Kidney capillary endothelial cell (primary cell): Measurements from ENCODE around the gene CDAN1.
A peak's percentile ranks its signal among the peaks of the same experiment; 100 is the strongest.
"Not testable (repeated sequence)": the region's sequence is repeated elsewhere in the genome, so short reads cannot be mapped to it uniquely, and the experiment has no call there.

Source experiments
- DNase-seq: peaks from one replicate; pipeline ENCODE4 v3.0.0-alpha.2; 2018; ENCODE audit warnings: low spot score

CDAN1 gene, protein sequence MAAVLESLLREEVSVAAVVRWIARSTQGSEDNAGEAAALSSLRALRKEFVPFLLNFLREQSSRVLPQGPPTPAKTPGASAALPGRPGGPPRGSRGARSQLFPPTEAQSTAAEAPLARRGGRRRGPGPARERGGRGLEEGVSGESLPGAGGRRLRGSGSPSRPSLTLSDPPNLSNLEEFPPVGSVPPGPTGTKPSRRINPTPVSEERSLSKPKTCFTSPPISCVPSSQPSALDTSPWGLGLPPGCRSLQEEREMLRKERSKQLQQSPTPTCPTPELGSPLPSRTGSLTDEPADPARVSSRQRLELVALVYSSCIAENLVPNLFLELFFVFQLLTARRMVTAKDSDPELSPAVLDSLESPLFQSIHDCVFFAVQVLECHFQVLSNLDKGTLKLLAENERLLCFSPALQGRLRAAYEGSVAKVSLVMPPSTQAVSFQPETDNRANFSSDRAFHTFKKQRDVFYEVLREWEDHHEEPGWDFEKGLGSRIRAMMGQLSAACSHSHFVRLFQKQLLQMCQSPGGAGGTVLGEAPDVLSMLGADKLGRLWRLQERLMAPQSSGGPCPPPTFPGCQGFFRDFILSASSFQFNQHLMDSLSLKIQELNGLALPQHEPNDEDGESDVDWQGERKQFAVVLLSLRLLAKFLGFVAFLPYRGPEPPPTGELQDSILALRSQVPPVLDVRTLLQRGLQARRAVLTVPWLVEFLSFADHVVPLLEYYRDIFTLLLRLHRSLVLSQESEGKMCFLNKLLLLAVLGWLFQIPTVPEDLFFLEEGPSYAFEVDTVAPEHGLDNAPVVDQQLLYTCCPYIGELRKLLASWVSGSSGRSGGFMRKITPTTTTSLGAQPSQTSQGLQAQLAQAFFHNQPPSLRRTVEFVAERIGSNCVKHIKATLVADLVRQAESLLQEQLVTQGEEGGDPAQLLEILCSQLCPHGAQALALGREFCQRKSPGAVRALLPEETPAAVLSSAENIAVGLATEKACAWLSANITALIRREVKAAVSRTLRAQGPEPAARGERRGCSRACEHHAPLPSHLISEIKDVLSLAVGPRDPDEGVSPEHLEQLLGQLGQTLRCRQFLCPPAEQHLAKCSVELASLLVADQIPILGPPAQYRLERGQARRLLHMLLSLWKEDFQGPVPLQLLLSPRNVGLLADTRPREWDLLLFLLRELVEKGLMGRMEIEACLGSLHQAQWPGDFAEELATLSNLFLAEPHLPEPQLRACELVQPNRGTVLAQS

DNA sequence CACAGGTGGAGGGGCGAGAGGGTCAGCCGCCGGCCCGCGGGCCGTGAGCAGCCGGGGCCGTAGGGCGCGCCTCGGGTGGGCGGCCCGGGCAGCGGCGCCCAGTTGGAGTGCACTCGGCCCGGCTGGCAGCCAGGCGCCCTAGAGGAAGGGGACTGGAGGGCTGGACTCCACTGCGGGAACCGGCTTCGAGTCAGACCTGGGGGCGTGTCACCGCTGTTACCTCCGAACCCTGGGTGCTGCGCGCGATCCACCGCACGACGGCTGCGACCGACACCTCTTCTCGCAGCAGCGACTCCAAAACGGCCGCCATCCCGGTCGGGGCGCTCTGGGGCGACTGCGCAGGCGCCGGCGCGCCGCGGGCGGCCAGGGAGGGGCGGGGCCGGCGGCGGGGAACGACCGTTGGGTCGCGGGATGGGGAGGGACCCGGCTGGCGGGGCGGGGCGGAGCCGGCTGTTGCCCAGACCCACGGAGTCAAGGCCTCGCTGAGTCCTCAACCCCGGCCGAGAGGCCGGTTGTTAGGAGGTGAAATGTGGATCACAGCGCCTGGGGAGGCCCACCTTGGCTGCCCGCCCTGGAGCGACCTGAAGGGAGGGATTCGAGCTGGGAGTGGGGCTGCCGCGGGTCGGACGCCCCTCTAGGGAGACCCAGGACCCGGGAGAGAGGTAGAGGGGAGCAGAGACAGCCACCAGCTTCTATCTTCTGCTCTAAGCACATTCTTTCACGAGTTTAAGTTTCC lies at the start of gene CDAN1:
TSS of gene CDAN1 (minus strand) at position 336 of the 736 bp plus-strand sequence. CDS start at position 310, 26 bp downstream.
- DNase-seq: peak; percentile 88

DNA sequence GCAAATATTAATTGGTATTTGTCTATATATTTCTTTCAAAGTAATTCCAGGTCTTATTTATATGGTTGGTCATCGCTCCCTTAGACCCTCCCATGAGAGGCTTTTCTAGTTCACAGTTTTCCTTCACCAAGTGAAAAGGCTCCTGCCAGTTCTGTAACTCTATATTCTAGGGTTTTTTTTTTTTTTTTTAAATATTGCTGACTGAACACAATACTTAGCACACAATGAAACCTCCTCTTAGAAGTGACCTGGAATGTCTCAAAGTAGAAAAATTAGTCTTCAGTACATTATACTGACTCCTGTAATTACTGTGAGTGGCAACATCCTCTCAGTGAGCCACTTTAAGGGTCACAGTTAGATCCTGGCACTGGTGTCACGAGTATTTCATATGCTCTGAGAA lies 48.6 kb upstream of the CDAN1 start:
- no peak for DNase-seq

DNA sequence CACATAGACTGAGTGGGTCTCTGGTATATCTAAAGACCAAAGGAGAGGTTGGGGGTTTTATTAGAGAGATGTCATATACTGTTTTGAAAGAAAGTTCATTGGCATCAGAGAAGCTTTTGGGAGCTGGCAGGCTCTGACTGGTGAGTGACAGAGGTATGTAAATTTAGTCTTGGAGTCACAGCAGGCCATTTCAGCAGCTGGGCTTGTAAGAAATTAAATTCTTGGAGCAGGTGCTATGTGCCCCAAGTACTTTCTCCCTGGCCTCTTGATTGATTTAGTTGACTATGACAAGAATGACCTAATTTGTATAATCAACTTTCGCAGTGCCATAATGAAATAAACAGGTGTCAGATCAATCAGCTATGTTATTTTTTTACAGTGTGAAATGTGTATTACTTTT lies 47.8 kb upstream of the CDAN1 start:
- no peak for DNase-seq

DNA sequence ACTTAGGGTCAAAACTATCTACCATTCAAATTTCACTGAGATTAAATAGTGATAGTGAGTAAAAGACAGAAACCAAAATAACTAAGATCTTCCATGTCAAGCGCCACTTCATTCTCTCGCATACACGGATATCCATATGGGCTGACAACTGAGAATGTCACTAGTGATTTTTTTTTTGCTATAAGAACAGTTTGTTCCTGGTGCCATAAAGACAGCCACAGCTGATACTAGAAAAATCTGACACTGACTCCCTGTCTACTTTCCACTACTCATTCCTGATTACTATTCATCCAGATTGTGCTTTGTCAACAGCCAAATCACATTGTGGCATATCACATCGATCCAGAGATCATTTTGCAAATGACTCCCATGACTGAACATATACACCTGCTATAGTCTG lies 45.8 kb upstream of the CDAN1 start:
- DNase-seq: no peak

DNA sequence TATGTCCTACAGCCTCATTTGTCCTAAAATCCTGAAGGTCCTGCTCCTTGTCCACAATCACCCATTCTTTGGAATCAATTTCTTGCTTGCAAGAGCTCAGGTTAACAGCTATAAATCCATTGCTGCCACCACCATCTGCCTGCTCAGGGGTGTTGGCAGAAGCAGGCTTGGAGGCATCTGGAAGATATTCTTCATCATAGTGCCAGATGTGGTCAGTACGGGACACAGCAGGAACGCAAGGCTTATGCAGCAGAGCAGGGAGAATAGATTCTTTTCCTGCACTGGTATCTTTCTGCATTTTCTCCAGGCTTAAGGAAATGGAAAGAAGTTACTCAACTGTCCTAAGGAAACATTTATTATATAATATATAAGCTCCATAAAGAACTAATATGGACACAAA lies 38.5 kb upstream of the CDAN1 start:
- no peak for DNase-seq

DNA sequence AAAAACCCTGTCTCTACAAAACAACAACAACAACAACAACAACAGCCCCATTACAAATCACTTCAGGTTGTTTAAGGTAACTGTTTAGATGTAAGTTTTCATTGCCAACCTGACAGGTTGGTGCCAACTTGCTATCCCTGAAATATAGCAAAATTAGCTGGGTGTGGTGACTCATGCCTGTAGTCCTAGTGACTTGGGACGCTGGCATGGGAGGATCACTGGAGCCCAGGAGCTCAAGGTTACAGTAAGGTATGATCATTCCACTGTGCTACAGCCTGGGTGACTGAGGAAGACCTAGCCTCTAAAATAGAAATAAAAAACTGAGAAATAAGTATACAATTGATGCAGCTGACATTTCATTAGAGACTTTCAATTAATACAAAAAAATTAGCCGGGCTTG lies 36.0 kb upstream of the CDAN1 start:
- no peak for DNase-seq

DNA sequence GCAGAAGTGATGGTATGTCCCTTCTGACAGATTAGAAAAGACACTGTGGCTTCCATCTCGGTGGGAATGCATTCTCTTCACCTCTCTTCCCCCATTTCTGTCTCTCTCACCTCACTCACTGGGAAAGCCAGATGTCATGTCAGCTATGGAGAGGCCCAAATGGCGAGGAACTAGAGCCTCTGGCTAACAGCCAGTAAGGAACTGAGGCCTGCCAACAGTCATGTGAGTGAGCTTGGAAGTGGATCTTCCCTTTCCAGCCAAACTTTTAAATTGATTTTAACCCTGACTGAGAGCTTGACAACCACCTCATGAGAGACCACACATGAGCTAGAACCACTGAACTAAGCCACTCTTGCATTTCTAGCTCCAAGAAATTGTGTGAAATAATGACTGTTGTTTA lies 35.2 kb upstream of the CDAN1 start:
- no peak for DNase-seq

DNA sequence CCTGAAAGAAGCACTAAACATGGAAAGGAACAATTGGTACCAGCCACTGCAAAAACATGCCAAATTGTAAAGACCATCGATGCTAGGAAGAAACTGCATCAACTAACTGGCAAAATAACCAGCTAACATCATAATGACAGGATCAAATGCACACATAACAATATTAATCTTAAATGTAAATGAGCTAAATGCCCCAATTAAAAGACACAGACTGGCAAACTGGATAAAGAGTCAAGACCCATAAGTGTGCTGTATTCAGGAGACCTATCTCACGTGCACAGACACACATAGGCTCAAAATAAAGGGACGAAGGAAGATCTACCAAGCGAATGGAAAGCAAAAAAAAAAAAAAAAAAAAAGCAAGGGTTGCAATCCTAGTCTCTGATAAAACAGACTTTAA lies 29.2 kb upstream of the CDAN1 start:
- not testable (repeated sequence) for DNase-seq

DNA sequence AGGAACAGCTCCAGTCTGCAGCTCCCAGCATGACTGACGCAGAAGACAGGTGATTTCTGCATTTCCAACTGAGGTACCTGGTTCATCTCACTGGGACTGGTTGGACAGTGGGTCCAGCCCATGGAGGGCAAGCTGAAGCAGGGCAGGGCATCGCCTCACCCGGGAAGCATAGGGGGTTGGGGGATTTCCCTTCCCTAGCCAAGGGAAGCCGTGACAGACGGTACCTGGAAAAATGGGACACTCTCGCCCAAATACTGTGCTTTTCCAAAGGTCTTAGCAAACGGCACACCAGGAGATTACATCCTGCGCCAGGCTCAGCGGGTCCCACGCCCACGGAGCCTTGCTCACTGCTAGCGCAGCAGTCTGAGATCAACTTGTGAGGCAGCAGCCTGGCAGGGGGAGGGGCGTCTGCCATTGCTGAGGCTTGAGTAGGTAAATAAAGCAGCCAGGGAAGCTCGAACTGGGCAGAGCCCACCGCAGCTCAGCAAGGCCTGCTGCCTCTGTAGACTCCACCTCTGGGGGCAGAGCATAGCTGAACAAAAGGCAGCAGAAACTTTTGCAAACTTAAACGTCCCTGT lies 27.3 kb upstream of the CDAN1 start:
- not testable (repeated sequence) for DNase-seq

DNA sequence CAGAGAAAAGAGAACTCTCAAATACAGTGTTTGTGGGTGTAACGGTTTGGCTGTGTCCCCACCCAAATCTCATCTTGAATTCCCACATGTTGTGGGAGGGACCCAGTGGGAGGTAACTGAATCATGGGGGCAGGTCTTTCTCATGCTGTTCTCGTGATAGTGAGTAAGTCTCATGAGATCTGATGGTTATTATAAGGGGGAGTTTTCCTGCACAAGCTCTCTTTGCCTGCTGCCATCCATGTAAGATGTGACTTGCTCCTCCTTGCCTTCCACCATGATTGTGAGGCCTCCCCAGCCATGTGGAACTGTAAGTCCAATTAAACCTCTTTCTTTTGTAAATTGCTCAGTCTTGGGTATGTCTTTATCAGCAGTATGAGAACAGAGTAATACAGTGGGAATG lies 24.9 kb upstream of the CDAN1 start:
- not testable (repeated sequence) for DNase-seq

DNA sequence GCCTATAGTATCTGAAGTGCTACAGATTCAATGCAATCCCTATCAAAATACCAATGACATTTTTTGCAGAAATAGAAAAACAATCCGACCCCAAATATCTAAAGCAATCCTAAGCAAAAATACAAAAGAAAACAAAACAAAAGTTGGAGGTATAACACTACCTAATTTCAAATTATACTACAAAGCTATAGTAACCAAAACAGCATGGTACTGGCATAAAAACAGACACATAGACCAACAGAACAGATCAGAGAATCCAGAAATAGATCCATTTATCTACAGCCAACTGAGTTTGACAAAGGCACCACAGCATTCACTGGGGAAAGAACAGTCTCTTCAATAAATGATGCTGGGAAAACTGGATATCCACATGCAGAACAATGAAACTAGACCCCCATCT lies 23.8 kb upstream of the CDAN1 start:
- DNase-seq: no peak

DNA sequence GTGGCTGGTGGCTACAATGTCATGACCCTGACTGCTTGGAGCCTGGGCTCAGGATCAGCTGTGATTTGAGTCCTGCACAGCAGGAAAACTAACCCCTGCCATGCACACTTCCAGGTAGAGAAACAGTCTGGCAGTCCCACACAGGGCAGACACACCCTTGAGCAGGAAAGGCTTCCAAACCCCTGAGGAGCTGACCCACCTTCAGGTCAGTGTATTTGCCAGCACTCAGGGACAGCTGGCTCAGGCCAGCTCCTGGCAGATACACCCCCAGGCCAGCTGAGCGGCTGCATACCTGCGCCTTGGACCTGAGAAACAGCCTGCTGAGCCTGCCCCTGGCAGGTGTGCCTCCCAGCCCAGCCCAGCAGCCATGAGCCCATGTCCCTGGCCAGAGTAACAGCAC lies 22.2 kb upstream of the CDAN1 start:
- no peak for DNase-seq

DNA sequence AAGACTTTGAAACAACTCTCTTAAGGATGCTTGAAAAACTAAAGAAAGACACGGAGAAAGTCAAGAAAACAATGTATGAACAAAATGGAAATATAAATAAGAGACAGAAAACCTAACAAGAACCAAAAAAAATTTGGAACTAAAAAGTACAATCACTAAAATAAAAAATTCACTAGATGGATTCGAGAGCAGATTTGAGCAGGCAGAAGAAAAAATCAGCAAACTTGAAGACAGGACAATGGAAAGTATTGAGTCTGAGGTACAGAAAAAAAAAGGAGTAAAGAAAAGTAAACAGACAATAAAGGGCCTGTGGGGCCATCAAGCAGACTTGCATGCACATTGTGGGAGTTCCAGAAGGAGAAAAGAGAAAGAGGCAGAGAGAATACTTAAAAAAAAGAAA lies 13.4 kb upstream of the CDAN1 start:
- no peak for DNase-seq

DNA sequence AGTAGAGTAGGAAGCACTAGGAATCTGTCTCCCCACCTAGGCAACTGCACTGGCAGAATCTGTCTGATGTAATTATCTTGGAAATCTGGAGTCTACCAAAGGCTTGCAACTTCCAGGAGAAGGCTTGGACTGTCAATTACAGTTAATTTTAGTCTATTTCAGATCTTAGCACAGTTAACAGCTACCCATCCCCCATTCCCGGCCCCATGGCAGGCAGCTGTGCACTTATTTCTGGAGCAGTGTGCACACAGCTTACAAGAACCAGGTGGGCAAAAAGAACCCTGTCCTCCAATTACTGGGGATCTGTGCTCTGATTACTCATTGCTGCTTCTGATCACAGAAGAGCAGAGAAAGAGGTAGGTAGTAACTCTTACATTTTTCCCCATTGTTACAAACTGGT lies 12.3 kb upstream of the CDAN1 start:
- no peak for DNase-seq

DNA sequence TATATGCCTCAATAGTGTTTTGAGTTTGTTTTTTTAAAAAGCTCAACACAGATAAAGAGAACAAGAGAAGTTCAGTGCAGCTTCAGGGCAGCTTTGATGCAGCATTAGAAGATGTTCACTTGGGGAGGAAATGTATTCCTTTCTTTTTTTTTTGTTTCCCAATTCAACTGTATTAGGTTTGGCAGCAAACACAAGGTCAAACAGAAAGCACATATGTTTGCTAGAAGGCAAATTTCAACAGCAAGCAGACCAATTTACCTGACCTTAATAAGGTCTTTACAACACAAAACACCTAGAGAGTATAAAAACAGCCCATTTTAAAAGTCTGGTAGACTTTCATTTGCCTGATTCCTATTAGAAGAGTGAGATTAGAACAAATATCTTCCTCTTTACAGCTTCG lies 7.3 kb upstream of the CDAN1 start:
- DNase-seq: no peak

DNA sequence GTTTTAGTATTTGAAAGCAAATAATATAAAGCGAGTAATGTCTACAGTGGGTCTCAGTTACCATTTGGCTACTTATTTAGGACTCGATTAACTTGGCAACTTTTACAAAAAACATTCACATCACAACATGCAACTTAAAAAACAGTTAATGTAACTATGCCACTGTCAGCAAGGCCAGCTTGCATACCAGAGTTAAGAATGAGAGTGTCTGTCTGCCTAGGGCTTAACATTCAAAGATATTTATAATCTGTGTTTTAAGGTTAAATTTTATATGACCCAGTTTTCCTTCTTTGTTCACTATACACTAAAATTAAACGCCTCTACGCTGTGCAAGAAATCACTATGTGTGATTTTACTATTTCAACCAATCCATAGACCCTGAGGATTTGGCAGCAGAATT lies 5.2 kb upstream of the CDAN1 start:
- no peak for DNase-seq

DNA sequence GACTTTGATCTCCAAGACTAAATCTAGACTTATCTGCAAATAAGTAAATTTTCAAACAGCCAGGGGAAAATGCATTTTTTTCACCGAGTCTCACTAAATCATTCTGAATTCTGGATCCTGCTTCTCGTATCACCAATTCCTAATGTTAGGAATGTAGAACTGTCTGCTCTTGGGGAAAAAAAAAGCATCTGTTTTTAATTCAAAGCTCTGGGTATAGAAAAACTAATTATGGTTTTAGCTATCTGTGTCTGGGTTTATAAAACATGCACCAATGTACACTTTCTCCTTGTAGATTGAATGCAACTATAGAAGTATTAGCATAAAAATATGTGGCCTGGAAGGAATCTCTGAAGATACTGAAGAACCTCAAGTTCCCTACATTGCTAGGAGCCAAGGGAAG lies 4.8 kb upstream of the CDAN1 start:
- no peak for DNase-seq

DNA sequence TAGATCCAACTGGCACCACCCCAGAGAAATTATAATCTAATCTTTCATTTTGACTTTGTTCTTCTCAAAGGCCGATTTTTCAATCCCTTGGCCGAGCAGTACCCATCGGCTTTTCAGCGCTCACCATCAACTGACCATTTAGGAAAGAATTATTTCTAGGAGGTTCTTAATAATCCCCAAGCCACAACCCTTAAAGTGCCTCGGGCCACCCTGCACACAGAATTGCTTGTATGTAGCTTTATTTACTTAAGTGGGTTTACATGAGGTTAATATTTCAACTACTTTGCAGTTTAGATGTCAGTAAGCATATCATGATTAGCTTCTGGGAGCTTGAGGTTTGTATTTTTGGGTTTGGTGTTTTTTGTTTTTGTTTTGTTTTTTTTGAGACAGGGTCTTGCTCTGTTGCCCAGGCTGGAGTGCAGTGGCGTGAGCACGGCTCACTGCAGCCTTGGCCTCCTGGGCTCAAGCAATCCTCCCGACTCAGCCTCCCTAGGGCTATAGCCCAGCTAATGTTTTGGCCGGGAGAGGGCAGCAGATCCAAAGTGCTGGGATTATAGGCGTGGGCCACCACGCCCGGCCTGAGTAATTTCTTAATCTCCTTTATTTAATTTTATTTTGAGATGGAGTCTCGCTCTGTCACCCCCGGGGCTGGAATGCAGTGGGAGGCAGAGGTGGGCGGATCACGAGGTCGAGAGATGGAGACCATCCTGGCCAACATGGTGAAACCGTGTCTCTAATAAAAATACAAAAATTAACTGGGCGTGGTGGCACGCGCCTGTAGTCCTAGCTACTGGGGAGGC lies 801 bp upstream of the CDAN1 start:
- no peak for DNase-seq

DNA sequence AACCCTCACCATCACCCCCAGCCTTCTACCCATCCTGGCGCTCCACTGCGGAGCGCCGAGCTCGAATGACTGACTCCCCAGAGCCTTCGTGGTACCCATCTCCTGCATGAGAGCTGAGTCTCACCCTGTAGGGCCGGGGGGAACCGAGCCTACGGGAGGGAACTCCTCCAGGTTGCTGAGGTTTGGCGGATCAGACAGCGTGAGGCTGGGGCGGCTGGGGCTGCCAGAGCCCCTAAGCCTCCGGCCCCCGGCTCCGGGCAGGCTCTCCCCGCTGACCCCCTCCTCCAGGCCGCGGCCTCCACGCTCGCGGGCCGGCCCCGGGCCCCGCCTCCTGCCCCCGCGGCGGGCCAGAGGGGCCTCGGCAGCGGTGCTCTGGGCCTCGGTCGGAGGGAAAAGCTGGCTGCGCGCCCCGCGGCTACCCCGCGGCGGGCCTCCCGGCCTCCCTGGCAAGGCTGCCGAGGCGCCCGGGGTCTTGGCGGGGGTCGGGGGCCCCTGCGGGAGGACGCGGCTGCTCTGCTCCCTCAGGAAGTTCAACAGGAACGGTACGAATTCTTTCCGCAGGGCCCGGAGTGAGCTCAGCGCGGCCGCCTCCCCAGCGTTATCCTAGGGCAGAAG lies 643 bp downstream of the CDAN1 start:
- DNase-seq: no peak
